ENCODE results near the gene IGF1R. TPM values are rescaled to one million over a fixed set of nuclear protein-coding genes. Genes with fewer than 3 reads are reported as not detected.

IGF1R gene
- total RNA-seq, 1 experiment from 2014 or later = 125 TPM

- no peak for TF ChIP-seq SMAD3 (CRISPR knock-in tag; IDR thresholded peaks at IDR 0.05; ENCODE audit: borderline replicate concordance)
- no peak for TF ChIP-seq GABPB1 (CRISPR knock-in tag; IDR thresholded peaks at IDR 0.05)
- TF ChIP-seq ZNF219 (CRISPR knock-in tag; IDR thresholded peaks at IDR 0.05; ENCODE audit: borderline replicate concordance) = no peak
- TF ChIP-seq, protein P1, sequence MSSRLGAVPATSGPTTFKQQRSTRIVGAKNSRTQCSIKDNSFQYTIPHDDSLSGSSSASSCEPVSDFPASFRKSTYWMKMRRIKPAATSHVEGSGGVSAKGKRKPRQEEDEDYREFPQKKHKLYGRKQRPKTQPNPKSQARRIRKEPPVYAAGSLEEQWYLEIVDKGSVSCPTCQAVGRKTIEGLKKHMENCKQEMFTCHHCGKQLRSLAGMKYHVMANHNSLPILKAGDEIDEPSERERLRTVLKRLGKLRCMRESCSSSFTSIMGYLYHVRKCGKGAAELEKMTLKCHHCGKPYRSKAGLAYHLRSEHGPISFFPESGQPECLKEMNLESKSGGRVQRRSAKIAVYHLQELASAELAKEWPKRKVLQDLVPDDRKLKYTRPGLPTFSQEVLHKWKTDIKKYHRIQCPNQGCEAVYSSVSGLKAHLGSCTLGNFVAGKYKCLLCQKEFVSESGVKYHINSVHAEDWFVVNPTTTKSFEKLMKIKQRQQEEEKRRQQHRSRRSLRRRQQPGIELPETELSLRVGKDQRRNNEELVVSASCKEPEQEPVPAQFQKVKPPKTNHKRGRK (CRISPR knock-in tag; IDR thresholded peaks at IDR 0.05; ENCODE audit: borderline replicate concordance) = no peak
- no peak for TF ChIP-seq OVOL2 (CRISPR knock-in tag; IDR thresholded peaks at IDR 0.05; ENCODE audit: borderline replicate concordance)
- no peak for TF ChIP-seq AFF4 (CRISPR knock-in tag; IDR thresholded peaks at IDR 0.05; ENCODE audit: borderline replicate concordance)
- TF ChIP-seq, protein P2, sequence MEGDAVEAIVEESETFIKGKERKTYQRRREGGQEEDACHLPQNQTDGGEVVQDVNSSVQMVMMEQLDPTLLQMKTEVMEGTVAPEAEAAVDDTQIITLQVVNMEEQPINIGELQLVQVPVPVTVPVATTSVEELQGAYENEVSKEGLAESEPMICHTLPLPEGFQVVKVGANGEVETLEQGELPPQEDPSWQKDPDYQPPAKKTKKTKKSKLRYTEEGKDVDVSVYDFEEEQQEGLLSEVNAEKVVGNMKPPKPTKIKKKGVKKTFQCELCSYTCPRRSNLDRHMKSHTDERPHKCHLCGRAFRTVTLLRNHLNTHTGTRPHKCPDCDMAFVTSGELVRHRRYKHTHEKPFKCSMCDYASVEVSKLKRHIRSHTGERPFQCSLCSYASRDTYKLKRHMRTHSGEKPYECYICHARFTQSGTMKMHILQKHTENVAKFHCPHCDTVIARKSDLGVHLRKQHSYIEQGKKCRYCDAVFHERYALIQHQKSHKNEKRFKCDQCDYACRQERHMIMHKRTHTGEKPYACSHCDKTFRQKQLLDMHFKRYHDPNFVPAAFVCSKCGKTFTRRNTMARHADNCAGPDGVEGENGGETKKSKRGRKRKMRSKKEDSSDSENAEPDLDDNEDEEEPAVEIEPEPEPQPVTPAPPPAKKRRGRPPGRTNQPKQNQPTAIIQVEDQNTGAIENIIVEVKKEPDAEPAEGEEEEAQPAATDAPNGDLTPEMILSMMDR (IDR thresholded peaks at IDR 0.05) = no peak
- TF ChIP-seq, protein P3, sequence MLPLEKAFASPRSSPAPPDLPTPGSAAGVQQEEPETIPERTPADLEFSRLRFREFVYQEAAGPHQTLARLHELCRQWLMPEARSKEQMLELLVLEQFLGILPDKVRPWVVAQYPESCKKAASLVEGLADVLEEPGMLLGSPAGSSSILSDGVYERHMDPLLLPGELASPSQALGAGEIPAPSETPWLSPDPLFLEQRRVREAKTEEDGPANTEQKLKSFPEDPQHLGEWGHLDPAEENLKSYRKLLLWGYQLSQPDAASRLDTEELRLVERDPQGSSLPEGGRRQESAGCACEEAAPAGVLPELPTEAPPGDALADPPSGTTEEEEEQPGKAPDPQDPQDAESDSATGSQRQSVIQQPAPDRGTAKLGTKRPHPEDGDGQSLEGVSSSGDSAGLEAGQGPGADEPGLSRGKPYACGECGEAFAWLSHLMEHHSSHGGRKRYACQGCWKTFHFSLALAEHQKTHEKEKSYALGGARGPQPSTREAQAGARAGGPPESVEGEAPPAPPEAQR (CRISPR knock-in tag; IDR thresholded peaks at IDR 0.05) = no peak
- TF ChIP-seq, protein P4, sequence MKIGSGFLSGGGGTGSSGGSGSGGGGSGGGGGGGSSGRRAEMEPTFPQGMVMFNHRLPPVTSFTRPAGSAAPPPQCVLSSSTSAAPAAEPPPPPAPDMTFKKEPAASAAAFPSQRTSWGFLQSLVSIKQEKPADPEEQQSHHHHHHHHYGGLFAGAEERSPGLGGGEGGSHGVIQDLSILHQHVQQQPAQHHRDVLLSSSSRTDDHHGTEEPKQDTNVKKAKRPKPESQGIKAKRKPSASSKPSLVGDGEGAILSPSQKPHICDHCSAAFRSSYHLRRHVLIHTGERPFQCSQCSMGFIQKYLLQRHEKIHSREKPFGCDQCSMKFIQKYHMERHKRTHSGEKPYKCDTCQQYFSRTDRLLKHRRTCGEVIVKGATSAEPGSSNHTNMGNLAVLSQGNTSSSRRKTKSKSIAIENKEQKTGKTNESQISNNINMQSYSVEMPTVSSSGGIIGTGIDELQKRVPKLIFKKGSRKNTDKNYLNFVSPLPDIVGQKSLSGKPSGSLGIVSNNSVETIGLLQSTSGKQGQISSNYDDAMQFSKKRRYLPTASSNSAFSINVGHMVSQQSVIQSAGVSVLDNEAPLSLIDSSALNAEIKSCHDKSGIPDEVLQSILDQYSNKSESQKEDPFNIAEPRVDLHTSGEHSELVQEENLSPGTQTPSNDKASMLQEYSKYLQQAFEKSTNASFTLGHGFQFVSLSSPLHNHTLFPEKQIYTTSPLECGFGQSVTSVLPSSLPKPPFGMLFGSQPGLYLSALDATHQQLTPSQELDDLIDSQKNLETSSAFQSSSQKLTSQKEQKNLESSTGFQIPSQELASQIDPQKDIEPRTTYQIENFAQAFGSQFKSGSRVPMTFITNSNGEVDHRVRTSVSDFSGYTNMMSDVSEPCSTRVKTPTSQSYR (CRISPR knock-in tag; IDR thresholded peaks at IDR 0.05) = no peak
- no peak for TF ChIP-seq IRF2 (CRISPR knock-in tag; IDR thresholded peaks at IDR 0.05; ENCODE audit: borderline replicate concordance, low read depth)
- TF ChIP-seq ZNF263 (CRISPR knock-in tag; IDR thresholded peaks at IDR 0.05; ENCODE audit: low read depth) = no peak
- TF ChIP-seq, protein P5, sequence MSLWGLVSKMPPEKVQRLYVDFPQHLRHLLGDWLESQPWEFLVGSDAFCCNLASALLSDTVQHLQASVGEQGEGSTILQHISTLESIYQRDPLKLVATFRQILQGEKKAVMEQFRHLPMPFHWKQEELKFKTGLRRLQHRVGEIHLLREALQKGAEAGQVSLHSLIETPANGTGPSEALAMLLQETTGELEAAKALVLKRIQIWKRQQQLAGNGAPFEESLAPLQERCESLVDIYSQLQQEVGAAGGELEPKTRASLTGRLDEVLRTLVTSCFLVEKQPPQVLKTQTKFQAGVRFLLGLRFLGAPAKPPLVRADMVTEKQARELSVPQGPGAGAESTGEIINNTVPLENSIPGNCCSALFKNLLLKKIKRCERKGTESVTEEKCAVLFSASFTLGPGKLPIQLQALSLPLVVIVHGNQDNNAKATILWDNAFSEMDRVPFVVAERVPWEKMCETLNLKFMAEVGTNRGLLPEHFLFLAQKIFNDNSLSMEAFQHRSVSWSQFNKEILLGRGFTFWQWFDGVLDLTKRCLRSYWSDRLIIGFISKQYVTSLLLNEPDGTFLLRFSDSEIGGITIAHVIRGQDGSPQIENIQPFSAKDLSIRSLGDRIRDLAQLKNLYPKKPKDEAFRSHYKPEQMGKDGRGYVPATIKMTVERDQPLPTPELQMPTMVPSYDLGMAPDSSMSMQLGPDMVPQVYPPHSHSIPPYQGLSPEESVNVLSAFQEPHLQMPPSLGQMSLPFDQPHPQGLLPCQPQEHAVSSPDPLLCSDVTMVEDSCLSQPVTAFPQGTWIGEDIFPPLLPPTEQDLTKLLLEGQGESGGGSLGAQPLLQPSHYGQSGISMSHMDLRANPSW (CRISPR knock-in tag; conservative IDR thresholded peaks at IDR 0.05; ENCODE audit: low read depth) = no peak
- ChIA-PET POLR2A (no interaction called here), CTCF (interaction anchor here (0.8 to 2.7 kb wide), 8 partner anchors 24 to 387 kb away, joined by 3 to 12 read pairs (median 4); no protein-coding TSS in a partner anchor)
- no peak for DNase-seq (ENCODE audit: low spot score)
- H3K27me3 Mint-ChIP-seq (ENCODE audit: low read depth) = no peaks in the 10 kb centered on the region
- H3K4me1 Mint-ChIP-seq = peaks cover 29% of the 10 kb centered on the region
- H3K4me3 Mint-ChIP-seq = no peak overlapping the region
- H3K27ac Mint-ChIP-seq = peak overlapping the region; percentile 42; the same call in 1 of the 2 replicates
- H3K36me3 Mint-ChIP-seq = peaks cover 22% of the 10 kb centered on the region
- ATAC-seq = no peak
- no peaks in the 10 kb centered on the region for H3K9me3 Mint-ChIP-seq
Measured at GRCh38 chr15:98905963-98906711, 257.8 kb downstream of the IGF1R start.

Data from WTC11 (cell line).